DOHH2 (cell line): ENCODE data around the gene ZBTB46.

ENCODE experiments used
- CTCF ChIP-seq: fragments of 200-600 bp; sonication (generic); IDR thresholded peaks from one replicate; pipeline ENCODE4 v1.5.1; 2014; ENCODE audit warnings: antibody characterized with exemption, mild to moderate bottlenecking, low read depth, low read length; ENCODE audit not compliant: poor library complexity, severe bottlenecking
- EZH2phosphoT487 ChIP-seq: fragments of 200-600 bp; sonication (generic); IDR thresholded peaks from 2 replicates; pipeline ENCODE4 v1.6.1; 2017; ENCODE audit warnings: borderline replicate concordance, mild to moderate bottlenecking, antibody characterized with exemption, low read length, moderate library complexity, mixed read lengths

- no peak for TF ChIP-seq CTCF
- no peak for TF ChIP-seq EZH2phosphoT487
Measured at GRCh38 chr20:63751471-63752271, 79.4 kb downstream of the ZBTB46 start.
